ENCODE results near the gene RAB33B.

Gene RAB33B

DNA sequence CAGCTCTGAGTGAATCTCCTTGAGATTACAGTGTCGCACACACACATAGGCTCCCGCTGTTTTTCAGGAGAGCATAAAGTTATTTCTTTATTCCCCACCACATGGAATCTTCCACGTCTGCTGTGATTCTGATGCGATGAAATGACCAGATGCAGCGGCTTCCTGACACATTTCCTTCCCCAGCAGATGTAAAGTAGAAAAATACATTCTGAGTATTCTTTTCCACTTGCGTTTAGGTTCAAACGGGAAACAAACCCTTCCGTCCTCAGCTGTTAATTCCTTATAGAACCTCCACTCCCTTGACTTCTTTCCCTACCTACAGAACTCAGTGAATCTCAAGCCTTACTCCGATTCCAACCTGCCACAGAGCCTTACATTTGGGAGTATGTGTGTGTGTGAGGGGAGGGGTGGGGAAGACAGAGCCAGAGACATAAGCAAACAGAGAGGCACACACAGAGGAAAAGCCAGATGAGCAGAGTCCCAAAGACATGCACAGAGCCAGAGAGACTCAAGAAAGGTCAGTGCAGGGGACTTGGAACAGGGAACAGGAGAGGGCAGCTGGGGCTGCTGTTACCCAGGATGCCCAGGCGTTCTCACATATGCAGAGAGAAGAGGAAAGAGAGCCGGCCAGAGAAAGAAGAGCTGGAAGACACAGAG lies 54.8 kb downstream of the RAB33B start:
- no peak for DNase-seq (ENCODE audit: low spot score)

DNA sequence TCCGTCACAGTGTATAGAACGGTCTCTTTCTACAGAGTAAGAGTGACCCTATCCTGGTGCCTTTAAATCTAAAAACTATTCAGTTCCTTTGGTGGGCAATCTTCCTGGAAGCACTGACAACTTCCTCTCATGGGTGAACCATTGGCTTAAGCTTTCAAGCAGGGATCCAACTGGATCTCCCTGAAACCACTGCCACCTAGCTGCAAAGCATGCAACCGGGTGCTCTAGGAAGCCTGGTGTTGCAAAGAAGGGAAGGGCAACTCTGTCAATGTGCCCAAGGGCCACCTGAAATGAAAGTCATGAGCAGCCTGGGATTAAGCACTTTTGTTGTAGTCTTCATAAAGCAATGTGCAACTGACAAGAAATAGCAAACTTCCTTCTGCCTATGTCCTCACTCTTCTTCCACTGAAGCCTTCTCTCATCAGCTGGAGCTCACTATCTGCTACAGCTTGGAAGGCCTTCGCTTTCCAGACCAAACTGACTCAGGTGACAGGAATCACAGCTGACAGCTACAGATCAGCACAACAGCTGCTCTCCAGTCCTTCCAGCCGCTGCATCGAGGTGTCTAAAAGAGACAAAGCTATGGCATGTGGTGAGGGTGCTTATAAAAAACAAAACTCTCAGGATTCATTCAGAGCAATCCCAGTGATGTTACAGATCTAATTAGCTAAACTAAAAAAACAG lies 55.9 kb downstream of the RAB33B start:
- DNase-seq (ENCODE audit: low spot score), result no peak

DNA sequence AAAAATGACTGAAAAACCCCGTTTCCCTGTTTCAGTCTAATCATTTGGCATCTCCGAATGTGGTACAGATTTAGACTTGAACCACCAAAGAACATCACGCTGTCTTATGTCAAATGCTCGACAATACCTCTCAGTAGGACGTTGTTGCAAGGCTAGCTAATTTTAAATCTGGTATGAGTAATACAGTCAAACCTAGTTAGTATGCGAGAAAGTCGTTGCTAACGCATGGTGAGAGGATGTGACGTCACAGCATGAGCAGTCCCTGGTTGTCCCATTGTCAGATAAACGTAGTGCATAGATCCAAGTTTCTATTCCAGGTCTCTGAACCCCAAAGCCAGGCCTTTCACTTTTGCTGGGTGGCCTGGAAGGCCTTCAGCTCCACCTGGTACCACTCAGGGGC lies 57.4 kb downstream of the RAB33B start:
- DNase-seq (ENCODE audit: low spot score), result no peak

DNA sequence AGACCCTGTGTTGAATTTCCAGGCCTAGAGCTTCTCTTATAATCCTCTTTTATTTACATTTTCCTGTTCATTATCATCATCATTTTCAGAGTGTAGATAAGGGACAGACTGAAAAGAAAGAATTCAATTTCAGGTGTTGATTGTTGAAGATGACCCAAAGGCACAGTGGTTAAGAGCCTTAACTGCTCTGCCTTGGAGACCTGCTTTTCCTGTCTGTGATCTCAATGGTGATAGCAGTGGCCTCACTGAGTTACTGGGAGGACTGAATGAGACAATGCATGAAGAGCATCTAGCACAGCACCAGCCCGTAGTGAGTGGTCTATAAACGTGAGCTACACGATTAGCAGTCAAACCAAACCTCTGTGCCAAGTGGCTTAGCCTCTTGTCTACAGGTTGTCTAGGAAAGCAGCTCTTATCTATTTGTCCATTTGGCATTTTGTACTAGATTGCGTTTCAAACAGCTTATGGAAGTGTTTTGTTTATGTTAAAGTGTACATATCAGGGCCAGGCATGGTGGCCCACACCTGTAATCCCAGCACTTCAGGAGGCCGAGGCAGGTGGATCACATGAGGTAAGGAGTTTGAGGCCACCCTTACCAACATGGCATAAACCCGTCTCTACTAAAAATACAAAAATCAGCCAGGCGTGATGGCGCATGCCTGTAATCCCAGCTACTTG lies 60.6 kb downstream of the RAB33B start:
- no peak for DNase-seq (ENCODE audit: low spot score)

DNA sequence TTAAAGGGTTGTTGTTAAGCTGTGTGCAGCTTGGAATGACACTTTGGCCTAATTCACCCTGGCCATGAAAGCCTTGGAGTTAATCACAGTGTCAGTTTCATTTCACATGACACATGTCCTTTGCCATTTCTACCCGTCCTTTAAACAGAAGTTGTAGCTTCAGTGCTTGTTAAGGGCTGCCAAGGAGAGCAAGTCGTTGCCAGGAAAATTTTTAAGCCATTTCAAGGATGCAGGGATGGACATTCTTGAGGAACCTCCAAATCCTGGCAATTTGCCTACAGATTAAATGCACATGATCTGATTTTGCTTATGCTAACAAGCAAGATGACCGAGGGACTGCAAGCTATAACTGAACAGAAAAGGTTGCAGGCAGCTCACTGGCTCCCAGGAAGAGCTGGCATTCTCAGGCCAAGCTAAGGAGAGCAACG lies 61.6 kb downstream of the RAB33B start:
- DNase-seq (ENCODE audit: low spot score), result no peak

DNA sequence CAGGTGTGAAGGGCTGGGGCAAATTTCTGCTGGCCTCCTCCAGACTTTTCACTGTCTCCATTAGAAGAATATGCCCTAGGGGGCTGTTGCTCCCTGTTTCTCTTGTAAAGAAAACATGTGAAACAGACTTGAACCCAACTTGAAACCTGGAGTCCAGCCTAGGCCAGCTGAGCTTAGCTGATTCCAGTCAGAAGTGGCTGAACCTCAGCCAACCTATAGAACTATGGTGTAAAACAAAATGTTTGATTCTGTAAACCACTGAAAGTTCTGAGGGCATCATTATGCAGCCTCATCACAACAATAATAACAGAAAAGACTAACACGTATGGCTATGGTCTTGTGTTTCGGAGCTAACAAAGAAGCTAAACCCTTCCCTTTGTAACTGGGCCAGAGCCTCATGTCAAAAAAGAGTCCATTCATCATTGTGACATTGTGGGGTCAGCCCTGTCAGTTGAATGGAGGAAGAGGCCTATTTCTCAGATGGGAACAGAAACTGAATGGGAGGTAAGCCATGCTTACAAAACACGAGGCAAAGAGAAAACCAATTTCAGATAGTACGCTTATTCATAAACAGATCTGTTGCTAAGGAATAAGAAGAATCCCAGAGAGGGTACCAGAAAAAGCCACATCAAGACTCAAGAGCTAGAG lies 68.0 kb downstream of the RAB33B start:
- no peak for DNase-seq (ENCODE audit: low spot score)

DNA sequence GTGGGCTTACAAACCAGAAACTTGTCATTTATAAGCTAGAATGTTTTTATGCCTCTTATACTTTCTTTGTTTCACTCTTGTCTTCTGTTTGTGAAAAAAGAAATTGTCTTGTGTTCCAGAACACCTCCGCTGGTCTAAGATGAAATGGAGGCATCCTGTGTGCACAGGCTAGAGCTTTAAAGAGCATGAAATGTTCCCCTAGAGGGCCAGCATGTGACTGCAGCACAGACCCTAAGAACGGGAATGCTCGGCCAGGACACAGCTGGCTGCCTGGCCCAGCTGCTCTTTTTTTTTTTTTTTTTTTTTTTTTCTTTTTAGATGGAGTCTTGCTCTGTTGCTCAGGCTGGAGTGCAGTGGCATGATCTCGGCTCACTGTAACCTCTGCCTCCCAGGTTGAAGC lies 68.5 kb downstream of the RAB33B start:
- DNase-seq (ENCODE audit: low spot score), result no peak

DNA sequence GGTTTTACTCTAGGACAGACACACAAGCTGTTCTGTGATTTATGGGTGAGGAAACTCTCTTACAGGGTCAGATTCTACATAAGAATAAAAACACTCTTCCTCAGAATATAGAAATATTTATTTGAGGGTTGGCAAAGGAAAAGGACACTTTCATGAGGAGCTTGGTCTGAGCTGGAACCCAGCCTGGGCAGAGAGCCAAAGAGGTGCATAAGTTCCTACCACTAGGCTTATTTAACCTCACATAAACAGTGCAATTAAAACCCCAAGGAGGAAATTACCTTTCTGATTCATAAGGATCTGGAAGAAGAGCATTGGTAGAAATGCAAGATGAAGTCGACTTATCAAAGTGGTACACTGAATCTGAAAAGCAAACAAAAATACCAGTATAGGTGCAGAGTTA lies 69.2 kb downstream of the RAB33B start:
- DNase-seq (ENCODE audit: low spot score), result no peak

DNA sequence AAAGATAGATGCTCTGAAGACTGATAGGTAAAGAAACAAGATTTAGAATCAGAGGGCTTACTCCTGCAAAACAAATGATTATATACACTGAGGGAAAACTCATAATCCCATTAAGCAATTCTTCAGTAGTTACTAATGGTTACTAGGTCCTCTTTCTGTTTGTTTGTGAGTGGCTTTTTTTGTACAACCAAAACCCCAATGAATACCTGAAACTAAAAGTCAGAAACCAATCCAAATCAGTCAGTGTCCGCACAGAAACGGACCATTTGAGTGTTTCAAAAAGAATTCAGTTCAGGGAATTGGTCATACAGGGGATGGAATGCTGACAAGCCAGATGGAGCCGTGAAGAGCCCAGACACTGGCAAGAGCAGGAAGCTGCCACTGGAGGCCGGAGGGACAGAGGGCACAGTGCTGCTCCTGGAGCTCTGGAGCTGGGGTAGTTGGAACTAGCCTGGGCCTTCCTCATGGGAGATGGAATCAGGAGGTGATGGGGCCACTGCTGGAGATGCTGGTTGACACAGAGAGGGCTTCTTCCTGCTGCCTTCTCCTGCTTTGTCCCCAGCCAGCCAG lies 70.2 kb downstream of the RAB33B start:
- peak; percentile 22 for DNase-seq (ENCODE audit: low spot score)

DNA sequence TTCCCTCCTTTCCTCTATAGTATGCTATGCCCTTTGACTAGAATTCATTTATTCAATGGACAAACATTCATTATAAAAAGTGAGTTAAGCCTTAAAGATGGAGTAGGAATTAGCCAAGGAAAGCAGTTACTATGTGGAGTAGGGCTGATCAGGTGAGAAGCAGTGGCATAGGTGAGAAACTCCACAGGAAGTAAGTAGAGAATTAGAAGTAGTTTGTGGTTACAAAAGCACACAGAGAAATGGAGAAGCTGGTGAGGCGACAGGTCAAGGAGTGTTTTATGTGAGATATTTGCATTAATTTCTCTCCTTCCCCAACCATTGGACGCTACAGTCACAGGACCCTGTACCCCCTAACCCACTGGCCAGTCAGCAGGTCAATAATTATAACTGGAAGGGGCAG lies 71.5 kb downstream of the RAB33B start:
- no peak for DNase-seq (ENCODE audit: low spot score)

Data from AG08396 (cell line).